Tibial nerve (tissue), 4 donors: ENCODE data around the gene TLE4. TPM values are rescaled to one million over a fixed set of nuclear protein-coding genes. Genes with fewer than 3 reads are reported as not detected.
"Not testable (repeated sequence)": the region's sequence is repeated elsewhere in the genome, so short reads cannot be mapped to it uniquely, and the experiment has no call there.

ENCODE experiments used
- DNase-seq, 2 donors: peaks; one replicate each; pipeline ENCODE4 v3.0.0-alpha.2; 2019; ENCODE audit warnings: low spot score in 2 of 2
- H3K27ac ChIP-seq, 4 donors: fragments of 200-600 bp; sonication (generic) in 3 of 4; one replicate each; pipeline ENCODE4 v1.5.1; 2017 to 2019; ENCODE audit warnings: mild to moderate bottlenecking in 1 of 4
- H3K27me3 ChIP-seq, 2 donors: fragments of 200-600 bp; sonication (generic) in 1 of 2; one replicate each; pipeline versions ENCODE4 v1.5.1 to v1.6.0; 2017 to 2019
- H3K36me3 ChIP-seq, 3 donors: fragments of 200-600 bp; sonication (generic); one replicate each; pipeline ENCODE4 v1.5.1; 2018 to 2019
- H3K4me1 ChIP-seq, 4 donors: fragments of 200-600 bp; sonication (generic) in 3 of 4; one replicate each; pipeline ENCODE4 v1.5.1; 2017 to 2019
- H3K4me3 ChIP-seq, 4 donors: fragments of 200-600 bp; sonication (generic) in 3 of 4; one replicate each; pipeline ENCODE4 v1.5.1; 2017 to 2019; ENCODE audit warnings: mild to moderate bottlenecking in 1 of 4, moderate library complexity in 1 of 4
- H3K9me3 ChIP-seq, 4 donors: fragments of 200-600 bp; sonication (generic) in 3 of 4; one replicate each; pipeline ENCODE4 v1.5.1; 2017 to 2019
- CTCF ChIP-seq, 5 experiments: fragments of 200-600 bp in 3 of 5; fragments of 450-650 bp in 2 of 5; sonication (generic) in 3 of 5; IDR thresholded peaks; one replicate each; pipeline ENCODE4 v1.5.1; 2016 to 2019; ENCODE audit warnings: antibody characterized with exemption in 5 of 5, mild to moderate bottlenecking in 3 of 5, moderate library complexity in 2 of 5
- EP300 ChIP-seq, 2 donors: sonication (generic); formaldehyde crosslinking; IDR thresholded peaks; one replicate each; pipeline ENCODE4 v1.6.1; 2017; ENCODE audit warnings: antibody characterized with exemption in 2 of 2, mild to moderate bottlenecking in 1 of 2
- POLR2A ChIP-seq, 2 donors: fragments of 450-650 bp; IDR thresholded peaks; one replicate each; pipeline ENCODE4 v1.6.1; 2017; ENCODE audit warnings: antibody characterized with exemption in 2 of 2, mild to moderate bottlenecking in 2 of 2, moderate library complexity in 2 of 2
- WGBS, 2 donors: methylation state at CpG; one replicate each; pipeline ENCODE4 v1.1.5; 2018; 5-methylcytosine and 5-hydroxymethylcytosine counted together
- total RNA-seq, 4 donors: library from RNA; depleted of rRNA; stranded (reverse); fragments of >200 nt; gene quantifications; one replicate each; pipeline ENCODE4 v1.1.0, GENCODE V29; 2016

The TLE4 gene
- total RNA-seq, 4 donors from 2014 or later, result 28.0 to 34.3 (median 29.8) TPM

- H3K9me3 ChIP-seq, result no peaks in the 10 kb centered on the region
- TF ChIP-seq EP300 (IDR thresholded peaks at IDR 0.05) (no peak), CTCF (IDR thresholded peaks at IDR 0.05) (no peak), POLR2A (IDR thresholded peaks at IDR 0.05) (no peak)
- no peak overlapping the region for H3K4me3 ChIP-seq
- peaks cover 0 to 4% (median 0%) of the 10 kb centered on the region in 4 donors for H3K4me1 ChIP-seq
- WGBS, 2 donors, result 61 to 71% methylated on average over 3 of the region's 3 CpGs
- H3K36me3 ChIP-seq, result no peaks in the 10 kb centered on the region
- no peak for DNase-seq
- no peaks in the 10 kb centered on the region for H3K27me3 ChIP-seq
- no peak overlapping the region for H3K27ac ChIP-seq
These were observed 169.6 kb downstream of the TLE4 start for GRCh38 chr9:79741381-79741780.

GRCh38 chr9:79742110-79742721 lies 170.5 kb downstream of the TLE4 start:
- TF ChIP-seq CTCF (IDR thresholded peaks at IDR 0.05), result no peak
- TF ChIP-seq EP300 (IDR thresholded peaks at IDR 0.05), result no peak
- TF ChIP-seq POLR2A (IDR thresholded peaks at IDR 0.05), result no peak
- Histone ChIP-seq H3K27me3 (no peaks in the 10 kb centered on the region), H3K4me3 (no peak overlapping the region), H3K27ac (no peak overlapping the region), H3K9me3 (no peaks in the 10 kb centered on the region), H3K4me1 (peaks cover 0 to 4% (median 0%) of the 10 kb centered on the region in 4 donors), H3K36me3 (no peaks in the 10 kb centered on the region)
- WGBS, 2 donors, result 51% methylated on average over 4 of the region's 4 CpGs
- no peak for DNase-seq

GRCh38 chr9:79744521-79744920 lies 172.8 kb downstream of the TLE4 start:
- Histone ChIP-seq H3K4me1 (peaks cover 0 to 4% (median 0%) of the 10 kb centered on the region in 4 donors), H3K9me3 (no peaks in the 10 kb centered on the region), H3K4me3 (no peak overlapping the region), H3K36me3 (no peaks in the 10 kb centered on the region), H3K27me3 (no peaks in the 10 kb centered on the region), H3K27ac (no peak overlapping the region)
- 87 to 97% methylated on average over 6 of the region's 6 CpGs for WGBS, 2 donors
- DNase-seq, result no peak
- no peak for TF ChIP-seq EP300 (IDR thresholded peaks at IDR 0.05)
- TF ChIP-seq POLR2A (IDR thresholded peaks at IDR 0.05), result no peak
- no peak for TF ChIP-seq CTCF (IDR thresholded peaks at IDR 0.05)

GRCh38 chr9:79745752-79746336 lies 174.1 kb downstream of the TLE4 start:
- Histone ChIP-seq H3K27me3 (no peaks in the 10 kb centered on the region), H3K9me3 (no peaks in the 10 kb centered on the region), H3K4me1 (peaks cover 0 to 4% (median 0%) of the 10 kb centered on the region in 4 donors), H3K27ac (no peak overlapping the region), H3K36me3 (no peaks in the 10 kb centered on the region), H3K4me3 (no peak overlapping the region)
- DNase-seq, result no peak
- 87 to 94% methylated on average over 4 of the region's 4 CpGs for WGBS, 2 donors
- TF ChIP-seq EP300 (IDR thresholded peaks at IDR 0.05) (no peak), CTCF (IDR thresholded peaks at IDR 0.05) (no peak), POLR2A (IDR thresholded peaks at IDR 0.05) (no peak)

GRCh38 chr9:79751895-79752466 lies 180.2 kb downstream of the TLE4 start:
- not testable (repeated sequence) for DNase-seq, H3K27me3 ChIP-seq, H3K4me1 ChIP-seq, H3K9me3 ChIP-seq, H3K27ac ChIP-seq, H3K36me3 ChIP-seq, H3K4me3 ChIP-seq
- WGBS, 2 donors, result 86 to 100% methylated on average over 1 of the region's 1 CpG
